HL-60 (cell line): Measurements from ENCODE around the gene PLPPR1.

Source experiments
- DNase-seq, 2 experiments: peaks; one replicate each; pipeline ENCODE4 v3.0.0-alpha.2; 2010 to 2020; ENCODE audit warnings: low read depth in 1 of 2, low spot score in 1 of 2
- H3K27ac ChIP-seq: fragments of 250-450 bp; sonication (Bioruptor Pico); replicated peaks from 2 replicates; pipeline ENCODE4 v1.5.1; 2020; ENCODE audit warnings: mild to moderate bottlenecking, moderate library complexity
- H3K27me3 ChIP-seq: fragments of 250-450 bp; sonication (Bioruptor Pico); 2 replicates; pipeline ENCODE4 v1.5.1; 2021; ENCODE audit warnings: mild to moderate bottlenecking, moderate library complexity; ENCODE audit not compliant: insufficient read depth, poor library complexity, severe bottlenecking
- H3K4me3 ChIP-seq: replicated peaks from 2 replicates; pipeline ENCODE4 v1.5.1; 2011; ENCODE audit warnings: mild to moderate bottlenecking, control low read depth, low read length; ENCODE audit not compliant: insufficient read depth
- GABPA ChIP-seq: IDR thresholded peaks from 2 replicates; pipeline ENCODE4 v1.6.1; 2012; ENCODE audit warnings: low read depth
- POLR2AphosphoS5 ChIP-seq: IDR thresholded peaks from 2 replicates; pipeline ENCODE4 v1.6.1; 2012; ENCODE audit warnings: low read depth
- REST ChIP-seq: IDR thresholded peaks from 2 replicates; pipeline ENCODE4 v1.6.1; 2012; ENCODE audit warnings: low read depth; ENCODE audit not compliant: insufficient replicate concordance
- SPI1 ChIP-seq: IDR thresholded peaks from 2 replicates; pipeline ENCODE4 v1.6.1; 2012; ENCODE audit warnings: low read depth, mild to moderate bottlenecking, borderline replicate concordance
- TF ChIP-seq, protein P1 (sequence below): IDR thresholded peaks from one replicate; pipeline ENCODE4 v1.5.1; 2011; ENCODE audit warnings: low read length, control low read depth, inconsistent platforms; ENCODE audit not compliant: insufficient read depth

PLPPR1 gene

DNA sequence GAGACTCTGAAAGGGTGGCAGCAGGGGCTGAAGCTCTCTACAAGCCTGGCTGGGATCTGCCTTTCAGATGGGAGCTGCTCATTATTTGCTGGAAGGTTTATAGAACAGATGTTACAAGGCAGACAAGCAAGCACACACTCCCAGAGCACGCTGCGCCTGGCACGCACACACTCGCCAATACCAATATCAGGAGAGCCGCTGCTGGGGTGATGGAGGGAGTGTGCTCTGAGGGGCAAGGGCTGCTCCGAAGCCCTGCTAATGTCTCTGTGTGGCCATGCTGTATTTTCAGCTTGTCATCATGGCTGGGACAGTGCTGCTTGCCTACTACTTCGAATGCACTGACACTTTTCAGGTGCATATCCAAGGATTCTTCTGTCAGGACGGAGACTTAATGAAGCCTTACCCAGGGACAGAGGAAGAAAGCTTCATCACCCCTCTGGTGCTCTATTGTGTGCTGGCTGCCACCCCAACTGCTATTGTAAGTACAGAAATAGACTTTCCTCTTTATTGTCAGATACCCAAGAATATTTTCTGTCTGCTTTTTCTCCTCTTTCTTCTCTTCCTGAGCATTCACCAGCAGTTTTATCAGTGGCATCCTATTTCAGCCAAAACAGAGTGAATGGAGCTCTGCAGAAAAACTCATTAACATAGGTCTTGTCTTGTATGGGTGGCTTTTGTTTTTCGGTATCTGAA, 241.2 kb downstream of the PLPPR1 start:
- no peaks in the 10 kb centered on the region for H3K27me3 ChIP-seq
- no peak for DNase-seq
- TF ChIP-seq SPI1 (no peak), GABPA (no peak), REST (no peak)
- TF ChIP-seq, protein P1, sequence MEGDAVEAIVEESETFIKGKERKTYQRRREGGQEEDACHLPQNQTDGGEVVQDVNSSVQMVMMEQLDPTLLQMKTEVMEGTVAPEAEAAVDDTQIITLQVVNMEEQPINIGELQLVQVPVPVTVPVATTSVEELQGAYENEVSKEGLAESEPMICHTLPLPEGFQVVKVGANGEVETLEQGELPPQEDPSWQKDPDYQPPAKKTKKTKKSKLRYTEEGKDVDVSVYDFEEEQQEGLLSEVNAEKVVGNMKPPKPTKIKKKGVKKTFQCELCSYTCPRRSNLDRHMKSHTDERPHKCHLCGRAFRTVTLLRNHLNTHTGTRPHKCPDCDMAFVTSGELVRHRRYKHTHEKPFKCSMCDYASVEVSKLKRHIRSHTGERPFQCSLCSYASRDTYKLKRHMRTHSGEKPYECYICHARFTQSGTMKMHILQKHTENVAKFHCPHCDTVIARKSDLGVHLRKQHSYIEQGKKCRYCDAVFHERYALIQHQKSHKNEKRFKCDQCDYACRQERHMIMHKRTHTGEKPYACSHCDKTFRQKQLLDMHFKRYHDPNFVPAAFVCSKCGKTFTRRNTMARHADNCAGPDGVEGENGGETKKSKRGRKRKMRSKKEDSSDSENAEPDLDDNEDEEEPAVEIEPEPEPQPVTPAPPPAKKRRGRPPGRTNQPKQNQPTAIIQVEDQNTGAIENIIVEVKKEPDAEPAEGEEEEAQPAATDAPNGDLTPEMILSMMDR = no peak
- no peak overlapping the region for H3K4me3 ChIP-seq
- no peak overlapping the region for H3K27ac ChIP-seq

- Histone ChIP-seq H3K27me3 (no peaks in the 10 kb centered on the region), H3K27ac (no peak overlapping the region), H3K4me3 (no peak overlapping the region)
- no peak for DNase-seq
- no peak for TF ChIP-seq POLR2AphosphoS5
- TF ChIP-seq REST = no peak
- no peak for TF ChIP-seq GABPA
- no peak for TF ChIP-seq SPI1
- TF ChIP-seq, protein P1 = no peak
Observed at GRCh38 chr9:101270302-101270701, 241.8 kb downstream of the PLPPR1 start.

DNA sequence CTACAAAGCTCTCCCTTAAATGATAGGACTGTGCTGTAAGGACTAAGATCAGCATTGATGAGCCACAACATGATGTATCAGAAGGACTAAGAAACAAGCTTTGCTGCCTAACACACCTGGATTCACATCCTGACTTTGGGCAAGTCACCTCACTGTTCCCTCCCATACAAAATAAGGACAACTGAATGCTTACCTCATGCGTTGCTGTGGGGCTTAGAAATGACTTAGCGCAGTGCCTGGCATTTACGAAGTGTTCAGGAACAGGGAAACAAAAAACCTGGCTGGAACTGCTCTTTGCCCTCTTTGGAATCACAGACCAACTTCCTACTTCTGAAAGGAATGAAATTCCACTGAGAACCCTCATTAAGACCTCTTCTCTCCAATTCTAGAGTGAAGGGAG, 242.6 kb downstream of the PLPPR1 start:
- no peak for TF ChIP-seq POLR2AphosphoS5
- TF ChIP-seq REST = no peak
- no peak for TF ChIP-seq SPI1
- TF ChIP-seq GABPA = no peak
- TF ChIP-seq, protein P1 = no peak
- Histone ChIP-seq H3K27me3 (no peaks in the 10 kb centered on the region), H3K27ac (no peak overlapping the region), H3K4me3 (no peak overlapping the region)
- DNase-seq = no peak
